OCI-LY7 (cell line): Measurements from ENCODE around the gene YTHDF2.

ENCODE experiments used
- CTCF ChIP-seq: fragments of 200-600 bp; sonication (generic); conservative IDR thresholded peaks from 2 replicates; pipeline ENCODE4 v1.5.1; 2014; ENCODE audit warnings: mild to moderate bottlenecking, antibody characterized with exemption, low read length, moderate library complexity, mixed read lengths
- EZH2phosphoT487 ChIP-seq: fragments of 200-600 bp; sonication (generic); IDR thresholded peaks from 2 replicates; pipeline ENCODE4 v1.6.1; 2018; ENCODE audit warnings: low read depth, borderline replicate concordance, mild to moderate bottlenecking, mixed run types, antibody characterized with exemption, low read length, moderate library complexity, mixed read lengths

GRCh38 chr1:28815533-28816185 is 78.9 kb downstream of the YTHDF2 start:
- TF ChIP-seq CTCF: no peak
- no peak for TF ChIP-seq EZH2phosphoT487
